Measurements from ENCODE around the gene TRIP11.

Gene TRIP11

DNA sequence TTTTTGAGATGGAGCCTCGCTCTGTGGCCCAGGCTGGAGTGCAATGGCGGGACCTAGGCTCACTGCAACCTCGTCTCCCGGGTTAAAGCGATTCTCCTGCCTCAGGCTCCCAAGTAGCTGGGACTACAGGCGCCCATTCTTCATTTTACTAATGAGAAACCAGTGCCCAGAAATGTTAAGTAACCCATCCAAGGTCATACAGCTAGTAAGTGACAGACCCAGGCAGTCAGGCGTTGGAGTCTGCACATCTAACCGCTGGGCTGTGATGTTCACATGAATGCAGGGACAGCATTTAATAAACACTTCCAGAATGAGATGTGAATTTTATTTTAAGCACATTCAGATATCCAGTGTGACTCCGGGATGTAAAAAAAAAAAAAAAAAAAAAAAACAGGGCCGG lies 1.3 kb upstream of the TRIP11 start:
- Histone ChIP-seq H3K27me3 (ENCODE audit: insufficient read depth, insufficient read length) (no peaks in the 10 kb centered on the region), H3K4me3 (ENCODE audit: insufficient read length, low read depth) (no peak overlapping the region), H3K9me3 (ENCODE audit: insufficient read depth, low read length) (peaks cover 6% of the 10 kb centered on the region; the same call in 1 of the 2 replicates), H3K4me1 (ENCODE audit: insufficient read depth, insufficient read length) (no peaks in the 10 kb centered on the region), H3K9ac (ENCODE audit: insufficient read length, low read depth) (no peak overlapping the region), H3K36me3 (ENCODE audit: insufficient read depth, insufficient read length, low read length) (peaks cover 9% of the 10 kb centered on the region)
- no peak for DNase-seq (ENCODE audit: low read depth, low spot score)
- TF ChIP-seq ZNF274 (IDR thresholded peaks at IDR 0.05; ENCODE audit: low read depth, low read length) (no peak), SUZ12 (IDR thresholded peaks at IDR 0.05; ENCODE audit: extremely low read depth, insufficient read depth, insufficient read length) (no peak), YY1 (IDR thresholded peaks at IDR 0.05; ENCODE audit: insufficient read depth, insufficient read length) (no peak)

DNA sequence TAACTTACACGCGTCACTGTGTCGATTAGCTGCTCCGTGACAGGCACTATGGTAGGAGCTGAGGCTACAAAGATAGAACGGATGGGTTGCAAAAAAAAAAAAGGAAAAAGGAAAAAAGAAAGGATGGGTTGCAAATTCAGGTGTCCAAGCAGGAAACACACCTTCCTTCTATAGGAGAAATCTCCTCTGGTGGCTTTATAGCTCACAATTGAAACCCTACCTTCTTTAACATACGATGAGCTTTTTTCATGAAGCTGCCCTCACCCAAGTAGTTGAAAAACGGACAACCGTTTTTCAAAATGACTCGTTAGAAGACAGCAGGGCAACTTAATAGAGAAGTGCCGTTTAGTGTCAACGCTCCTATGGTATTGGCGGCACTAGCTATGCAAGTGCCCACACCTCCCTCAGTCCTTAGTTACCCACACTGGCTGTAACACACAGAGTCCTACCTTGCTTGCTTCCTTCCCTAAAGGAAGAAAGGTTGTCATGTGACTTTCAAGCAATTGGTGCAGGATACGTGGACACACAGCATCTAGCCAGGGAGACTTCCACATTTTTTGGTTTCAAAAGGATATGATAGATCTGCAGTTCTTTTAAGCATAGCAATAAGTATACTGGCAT lies 682 bp upstream of the TRIP11 start:
- TF ChIP-seq YY1 (IDR thresholded peaks at IDR 0.05; ENCODE audit: insufficient read depth, insufficient read length) (no peak), SUZ12 (IDR thresholded peaks at IDR 0.05; ENCODE audit: extremely low read depth, insufficient read depth, insufficient read length) (no peak), ZNF274 (IDR thresholded peaks at IDR 0.05; ENCODE audit: low read depth, low read length) (no peak)
- peak overlapping the region; percentile 98 for H3K9ac ChIP-seq (ENCODE audit: insufficient read length, low read depth)

GRCh38 chr14:92039063-92039718 lies 668 bp downstream of the TRIP11 start:
- Histone ChIP-seq H3K9ac (ENCODE audit: insufficient read length, low read depth) (peak overlapping the region; percentile 98), H3K36me3 (ENCODE audit: insufficient read depth, insufficient read length, low read length) (peaks cover 9% of the 10 kb centered on the region), H3K27me3 (ENCODE audit: insufficient read depth, insufficient read length) (no peaks in the 10 kb centered on the region), H3K4me1 (ENCODE audit: insufficient read depth, insufficient read length) (no peaks in the 10 kb centered on the region), H3K4me3 (ENCODE audit: insufficient read length, low read depth) (peak overlapping the region; percentile 89), H3K9me3 (ENCODE audit: insufficient read depth, low read length) (peaks cover 5% of the 10 kb centered on the region; the same call in 1 of the 2 replicates)
- no peak for TF ChIP-seq YY1 (IDR thresholded peaks at IDR 0.05; ENCODE audit: insufficient read depth, insufficient read length)
- TF ChIP-seq SUZ12 (IDR thresholded peaks at IDR 0.05; ENCODE audit: extremely low read depth, insufficient read depth, insufficient read length) = no peak
- no peak for TF ChIP-seq ZNF274 (IDR thresholded peaks at IDR 0.05; ENCODE audit: low read depth, low read length)
- peak; percentile 68 for DNase-seq (ENCODE audit: low read depth, low spot score)

More for the DNA sequence above, 682 bp upstream of the TRIP11 start:
- H3K9me3 ChIP-seq (ENCODE audit: insufficient read depth, low read length) = no peaks in the 10 kb centered on the region
- H3K27me3 ChIP-seq (ENCODE audit: insufficient read depth, insufficient read length) = no peaks in the 10 kb centered on the region
- peaks cover 9% of the 10 kb centered on the region for H3K36me3 ChIP-seq (ENCODE audit: insufficient read depth, insufficient read length, low read length)
- no peaks in the 10 kb centered on the region for H3K4me1 ChIP-seq (ENCODE audit: insufficient read depth, insufficient read length)
- DNase-seq (ENCODE audit: low read depth, low spot score) = no peak
- H3K4me3 ChIP-seq (ENCODE audit: insufficient read length, low read depth) = peak overlapping the region; percentile 89

GRCh38 chr14:92037989-92038388 lies 1.9 kb downstream of the TRIP11 start:
- DNase-seq (ENCODE audit: low read depth, low spot score) = no peak
- Histone ChIP-seq H3K4me1 (ENCODE audit: insufficient read depth, insufficient read length) (no peaks in the 10 kb centered on the region), H3K9me3 (ENCODE audit: insufficient read depth, low read length) (peaks cover 17% of the 10 kb centered on the region), H3K36me3 (ENCODE audit: insufficient read depth, insufficient read length, low read length) (peaks cover 9% of the 10 kb centered on the region), H3K9ac (ENCODE audit: insufficient read length, low read depth) (no peak overlapping the region), H3K27me3 (ENCODE audit: insufficient read depth, insufficient read length) (no peaks in the 10 kb centered on the region), H3K4me3 (ENCODE audit: insufficient read length, low read depth) (no peak overlapping the region)
- no peak for TF ChIP-seq SUZ12 (IDR thresholded peaks at IDR 0.05; ENCODE audit: extremely low read depth, insufficient read depth, insufficient read length)
- TF ChIP-seq YY1 (IDR thresholded peaks at IDR 0.05; ENCODE audit: insufficient read depth, insufficient read length) = no peak
- no peak for TF ChIP-seq ZNF274 (IDR thresholded peaks at IDR 0.05; ENCODE audit: low read depth, low read length)

- H3K4me3 ChIP-seq (ENCODE audit: insufficient read length, low read depth) = no peak overlapping the region
- peaks cover 20% of the 10 kb centered on the region for H3K9me3 ChIP-seq (ENCODE audit: insufficient read depth, low read length)
- no peak for DNase-seq (ENCODE audit: low read depth, low spot score)
- no peak overlapping the region for H3K9ac ChIP-seq (ENCODE audit: insufficient read length, low read depth)
- no peaks in the 10 kb centered on the region for H3K4me1 ChIP-seq (ENCODE audit: insufficient read depth, insufficient read length)
- H3K36me3 ChIP-seq (ENCODE audit: insufficient read depth, insufficient read length, low read length) = peaks cover 11% of the 10 kb centered on the region
- TF ChIP-seq YY1 (IDR thresholded peaks at IDR 0.05; ENCODE audit: insufficient read depth, insufficient read length) = no peak
- TF ChIP-seq SUZ12 (IDR thresholded peaks at IDR 0.05; ENCODE audit: extremely low read depth, insufficient read depth, insufficient read length) = no peak
- no peak for TF ChIP-seq ZNF274 (IDR thresholded peaks at IDR 0.05; ENCODE audit: low read depth, low read length)
- no peaks in the 10 kb centered on the region for H3K27me3 ChIP-seq (ENCODE audit: insufficient read depth, insufficient read length)
Measured at GRCh38 chr14:92035890-92036289, 4.0 kb downstream of the TRIP11 start.

DNA sequence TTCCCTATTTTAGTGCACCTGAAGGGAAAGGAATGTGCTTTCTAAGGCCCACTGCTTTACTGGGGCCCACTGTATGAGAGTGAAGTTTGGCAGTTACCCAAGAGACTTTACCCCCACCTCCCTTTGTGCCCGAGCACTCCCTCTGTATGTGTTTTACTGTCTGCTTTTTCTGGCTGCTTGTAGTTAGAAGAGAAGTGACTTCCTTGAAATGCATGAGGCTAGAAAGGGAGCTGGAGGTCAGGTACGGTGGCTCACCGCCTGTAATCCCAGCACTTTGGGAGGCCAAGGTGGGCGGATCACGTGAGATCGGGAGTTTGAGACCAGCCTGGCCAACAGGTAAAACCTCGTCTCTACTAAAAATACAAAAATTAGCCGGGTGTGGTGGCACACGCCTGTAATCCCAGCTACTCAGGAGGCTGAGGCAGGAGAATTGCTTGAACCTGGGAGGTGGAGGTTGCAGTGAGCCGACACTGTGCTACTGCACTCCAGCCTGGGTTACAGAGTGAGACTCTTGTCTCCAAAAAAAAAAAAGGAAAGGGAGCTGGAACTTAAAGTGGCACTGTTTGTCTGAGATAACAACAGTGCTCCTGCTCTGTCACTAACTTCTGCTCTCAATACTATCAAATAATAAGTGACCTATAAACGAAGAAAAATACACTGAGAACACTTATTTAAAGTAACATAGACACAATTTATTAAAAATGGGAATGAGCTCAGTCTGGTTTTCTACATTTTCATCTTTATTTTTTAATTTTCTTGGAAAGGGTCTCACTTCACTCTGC lies 5.8 kb downstream of the TRIP11 start:
- H3K4me3 ChIP-seq (ENCODE audit: insufficient read length, low read depth) = no peak overlapping the region
- H3K36me3 ChIP-seq (ENCODE audit: insufficient read depth, insufficient read length, low read length) = peaks cover 11% of the 10 kb centered on the region
- H3K4me1 ChIP-seq (ENCODE audit: insufficient read depth, insufficient read length) = no peaks in the 10 kb centered on the region
- no peak for TF ChIP-seq SUZ12 (IDR thresholded peaks at IDR 0.05; ENCODE audit: extremely low read depth, insufficient read depth, insufficient read length)
- TF ChIP-seq ZNF274 (IDR thresholded peaks at IDR 0.05; ENCODE audit: low read depth, low read length) = no peak
- no peak for TF ChIP-seq YY1 (IDR thresholded peaks at IDR 0.05; ENCODE audit: insufficient read depth, insufficient read length)
- H3K9me3 ChIP-seq (ENCODE audit: insufficient read depth, low read length) = peaks cover 20% of the 10 kb centered on the region
- no peak for DNase-seq (ENCODE audit: low read depth, low spot score)
- no peak overlapping the region for H3K9ac ChIP-seq (ENCODE audit: insufficient read length, low read depth)
- H3K27me3 ChIP-seq (ENCODE audit: insufficient read depth, insufficient read length) = no peaks in the 10 kb centered on the region

DNA sequence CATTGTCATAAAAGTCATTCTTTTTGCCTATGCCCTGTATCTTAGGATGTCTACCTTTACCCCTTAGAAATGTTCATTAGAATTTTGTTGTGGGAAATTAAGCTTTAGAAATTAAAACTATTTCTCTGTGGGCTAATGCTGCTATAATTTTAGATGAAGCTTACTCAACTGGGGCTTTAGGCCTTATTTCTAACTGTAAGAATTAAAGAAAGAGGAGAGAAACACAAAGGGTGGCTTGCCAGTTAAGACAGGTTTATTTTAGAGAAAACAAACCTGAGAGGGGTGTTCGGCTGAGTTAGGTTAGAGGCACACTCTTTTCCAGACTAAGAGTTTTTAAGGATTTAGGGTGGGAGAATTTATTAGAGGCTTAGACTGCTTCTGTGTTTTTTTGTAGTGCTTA lies 6.4 kb downstream of the TRIP11 start:
- Histone ChIP-seq H3K4me1 (ENCODE audit: insufficient read depth, insufficient read length) (no peaks in the 10 kb centered on the region), H3K9me3 (ENCODE audit: insufficient read depth, low read length) (peaks cover 20% of the 10 kb centered on the region), H3K9ac (ENCODE audit: insufficient read length, low read depth) (no peak overlapping the region), H3K36me3 (ENCODE audit: insufficient read depth, insufficient read length, low read length) (peaks cover 11% of the 10 kb centered on the region), H3K4me3 (ENCODE audit: insufficient read length, low read depth) (no peak overlapping the region), H3K27me3 (ENCODE audit: insufficient read depth, insufficient read length) (no peaks in the 10 kb centered on the region)
- no peak for TF ChIP-seq YY1 (IDR thresholded peaks at IDR 0.05; ENCODE audit: insufficient read depth, insufficient read length)
- no peak for TF ChIP-seq ZNF274 (IDR thresholded peaks at IDR 0.05; ENCODE audit: low read depth, low read length)
- no peak for TF ChIP-seq SUZ12 (IDR thresholded peaks at IDR 0.05; ENCODE audit: extremely low read depth, insufficient read depth, insufficient read length)
- no peak for DNase-seq (ENCODE audit: low read depth, low spot score)
